GM12872 (cell line): ENCODE measurements around the gene OSBPL8.

ENCODE experiments used
- CTCF ChIP-seq: IDR thresholded peaks from 3 replicates; pipeline ENCODE4 v1.5.1; 2011; ENCODE audit warnings: low read depth, mild to moderate bottlenecking, low read length, moderate library complexity; ENCODE audit not compliant: insufficient read depth

Gene OSBPL8

GRCh38 chr12:76554405-76555230 is 5.0 kb downstream of the OSBPL8 start:
- TF ChIP-seq CTCF, result no peak

- no peak for TF ChIP-seq CTCF
These were observed 7.1 kb downstream of the OSBPL8 start for GRCh38 chr12:76552343-76552938.

- TF ChIP-seq CTCF, result no peak
These were observed 8.1 kb downstream of the OSBPL8 start for GRCh38 chr12:76551482-76551888.

GRCh38 chr12:76549131-76549530 is 10.4 kb downstream of the OSBPL8 start:
- TF ChIP-seq CTCF, result no peak

- no peak for TF ChIP-seq CTCF
These were observed 11.2 kb downstream of the OSBPL8 start for GRCh38 chr12:76548222-76548837.

- no peak for TF ChIP-seq CTCF
These were observed 12.0 kb downstream of the OSBPL8 start for GRCh38 chr12:76547526-76547925.

- no peak for TF ChIP-seq CTCF
These were observed 12.7 kb downstream of the OSBPL8 start for GRCh38 chr12:76546889-76547288.
